ENCODE results near the gene AHCYL2. TPM values are rescaled to one million over a fixed set of nuclear protein-coding genes. Genes with fewer than 3 reads are reported as not detected.
"Not testable (repeated sequence)": the region's sequence is repeated elsewhere in the genome, so short reads cannot be mapped to it uniquely, and the experiment has no call there.

The AHCYL2 gene
- total RNA-seq, 2 experiments from 2014 or later = 7.3 to 7.6 TPM

DNA sequence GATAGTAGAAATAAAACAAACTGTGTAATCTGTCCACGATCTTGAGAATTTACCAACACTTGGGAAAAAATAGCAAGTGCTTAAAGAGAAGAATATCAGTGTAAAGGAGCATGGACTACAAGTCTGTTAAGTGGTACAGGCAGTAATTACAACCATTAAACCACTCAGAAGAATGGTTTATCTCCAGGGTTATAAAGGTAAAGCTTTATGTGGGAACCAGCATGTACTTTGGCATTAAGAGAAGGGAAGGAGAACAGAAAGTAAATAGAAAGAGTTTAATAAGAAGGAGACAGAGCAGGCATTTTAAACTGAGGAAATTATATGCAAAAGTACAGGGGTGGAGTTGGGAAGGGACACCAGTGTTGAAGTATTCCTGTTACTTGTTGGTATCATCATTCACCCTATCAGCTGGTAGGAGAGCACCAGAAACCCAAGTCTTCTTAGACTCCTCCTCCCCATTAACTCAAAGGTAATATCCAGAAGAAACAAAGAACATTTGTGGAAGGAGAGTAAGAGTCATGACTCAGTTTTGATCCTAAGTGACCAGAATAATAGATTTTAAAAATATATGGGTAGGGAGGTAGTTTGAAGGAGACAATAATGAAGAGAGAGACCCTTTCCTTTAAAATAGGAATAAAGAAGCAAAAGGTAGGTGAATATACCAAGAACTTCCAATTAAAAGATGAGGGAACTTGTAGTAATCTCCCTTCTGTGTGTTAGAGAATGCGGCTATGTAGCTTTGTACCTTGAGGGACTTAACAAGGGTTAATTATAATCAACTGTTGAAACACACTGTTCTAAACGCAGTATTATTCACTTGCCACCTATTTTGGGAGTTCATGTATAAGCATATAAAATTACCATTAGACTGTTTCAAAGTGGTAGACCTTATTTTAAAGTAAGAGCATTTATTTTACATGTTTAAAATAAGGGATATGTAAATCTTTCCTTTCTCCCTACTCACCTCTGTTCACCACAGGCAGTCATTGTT is 117.3 kb downstream of the AHCYL2 start:
- ChIA-PET CTCF (interaction anchor here (0.5 to 3.2 kb wide), 42 partner anchors 8 to 483 kb away, joined by 3 to 49 read pairs (median 4); partner anchors contain the start of genes AHCYL2 and STRIP2), POLR2A (no interaction called here)
- DNase-seq (no peak), ATAC-seq (no peak)
- Mint-ChIP-seq H3K27ac (no peak overlapping the region), H3K4me1 (ENCODE audit: low read depth) (peaks cover 41% of the 10 kb centered on the region), H3K9me3 (ENCODE audit: insufficient read depth) (no peaks in the 10 kb centered on the region), H3K36me3 (ENCODE audit: low read depth) (no peaks in the 10 kb centered on the region), H3K27me3 (ENCODE audit: low read depth) (no peaks in the 10 kb centered on the region), H3K4me3 (no peak overlapping the region)

DNA sequence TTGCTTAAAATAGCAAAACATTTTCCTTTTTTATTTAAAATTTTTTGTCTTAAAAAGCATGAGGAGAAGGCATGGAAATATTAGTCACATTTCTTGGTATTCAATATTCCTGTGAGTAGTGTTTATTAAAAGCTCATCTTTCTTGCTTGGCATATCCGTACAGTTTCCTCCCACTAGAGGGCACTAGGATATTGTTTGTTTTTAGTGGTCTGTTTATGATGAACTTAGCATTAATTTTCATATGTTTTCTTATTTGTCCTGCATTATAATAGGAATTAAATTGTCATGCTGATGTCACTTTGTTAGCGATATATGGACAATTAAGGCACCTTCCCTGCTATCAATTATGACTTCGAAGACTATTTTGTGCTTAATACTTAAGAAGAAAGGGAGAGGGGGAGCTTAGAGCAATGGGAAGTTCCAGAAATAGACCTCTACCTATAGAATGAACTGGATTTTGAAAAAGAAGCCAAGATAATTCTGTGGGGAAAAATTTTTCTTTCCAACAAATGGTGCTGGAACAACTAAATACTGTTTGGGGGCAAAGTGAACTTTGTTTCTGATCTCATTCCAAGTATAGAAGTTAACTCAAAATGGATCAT is 118.4 kb downstream of the AHCYL2 start:
- Mint-ChIP-seq H3K27ac (no peak overlapping the region), H3K36me3 (ENCODE audit: low read depth) (no peaks in the 10 kb centered on the region), H3K9me3 (ENCODE audit: insufficient read depth) (no peaks in the 10 kb centered on the region), H3K4me1 (ENCODE audit: low read depth) (peaks cover 41% of the 10 kb centered on the region), H3K27me3 (ENCODE audit: low read depth) (no peaks in the 10 kb centered on the region), H3K4me3 (no peak overlapping the region)
- POLR2A ChIA-PET = no interaction called here
- CTCF ChIA-PET = interaction anchor here (0.5 to 3.2 kb wide), 38 partner anchors 9 to 482 kb away, joined by 3 to 49 read pairs (median 4); partner anchors contain the start of genes AHCYL2 and STRIP2
- ATAC-seq (peak; percentile 52), DNase-seq (peak; percentile 44)

DNA sequence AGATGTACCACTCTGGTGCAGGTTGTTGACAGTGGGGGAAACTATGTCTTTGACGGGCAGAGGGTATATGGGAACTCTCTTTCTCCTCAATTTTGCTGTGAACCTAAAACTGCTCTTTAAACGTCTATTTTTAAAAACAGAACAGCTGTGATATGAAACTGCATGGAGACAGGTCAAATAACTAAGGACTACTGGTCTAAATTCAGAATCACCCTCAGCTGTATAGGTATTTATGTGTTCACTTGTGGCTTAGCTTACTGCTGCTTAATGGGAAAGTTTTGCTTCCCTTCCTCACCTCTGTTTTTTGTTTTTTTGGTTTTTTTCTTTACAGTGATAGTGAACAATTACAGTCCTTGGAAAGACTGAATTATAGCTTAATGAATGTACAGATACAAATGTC is 122.5 kb downstream of the AHCYL2 start:
- POLR2A ChIA-PET = no interaction called here
- Mint-ChIP-seq H3K27ac (no peak overlapping the region), H3K4me3 (no peak overlapping the region), H3K4me1 (ENCODE audit: low read depth) (peaks cover 28% of the 10 kb centered on the region), H3K9me3 (ENCODE audit: insufficient read depth) (no peaks in the 10 kb centered on the region), H3K36me3 (ENCODE audit: low read depth) (no peaks in the 10 kb centered on the region), H3K27me3 (ENCODE audit: low read depth) (no peaks in the 10 kb centered on the region)
- ATAC-seq = no peak
- no peak for DNase-seq
- CTCF ChIA-PET = interaction anchor here (0.8 to 2.4 kb wide), 5 partner anchors 20 to 264 kb away, joined by 3 to 17 read pairs (median 3); no protein-coding TSS in a partner anchor

DNA sequence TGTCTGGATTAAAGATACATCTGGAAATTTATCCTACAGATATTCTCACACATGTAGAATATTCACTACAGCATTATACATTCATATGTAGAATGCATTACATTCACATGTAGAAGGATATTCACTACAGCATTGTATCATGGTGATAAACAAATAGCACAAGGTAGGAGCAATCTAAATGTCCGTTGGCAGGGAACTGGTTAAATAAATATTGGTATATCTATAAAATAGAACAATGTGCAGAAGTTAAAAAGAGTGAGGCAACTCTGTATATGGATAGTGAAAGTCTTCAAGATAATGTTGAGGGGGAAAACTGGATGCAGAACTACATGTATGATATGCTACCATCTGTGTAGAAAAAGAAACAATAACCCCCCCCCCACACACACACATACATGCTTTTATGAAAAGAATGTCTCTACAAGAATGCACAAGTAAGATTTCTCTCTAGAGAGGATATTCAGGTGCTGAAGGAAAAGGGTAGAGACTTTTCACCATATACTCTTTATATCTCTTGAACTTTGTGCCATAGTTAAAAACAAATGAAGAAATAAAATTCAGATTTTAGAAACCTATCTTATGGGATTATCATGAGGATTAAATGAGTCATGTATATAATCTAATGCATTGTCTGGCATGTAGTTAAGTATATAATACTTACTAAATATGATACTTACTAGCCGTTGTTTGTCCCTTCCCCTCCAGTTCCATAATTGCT is 123.4 kb downstream of the AHCYL2 start:
- Mint-ChIP-seq H3K4me1 (ENCODE audit: low read depth) (peaks cover 27% of the 10 kb centered on the region), H3K27ac (no peak overlapping the region), H3K9me3 (ENCODE audit: insufficient read depth) (no peaks in the 10 kb centered on the region), H3K4me3 (no peak overlapping the region), H3K27me3 (ENCODE audit: low read depth) (no peaks in the 10 kb centered on the region), H3K36me3 (ENCODE audit: low read depth) (no peaks in the 10 kb centered on the region)
- ATAC-seq = no peak
- DNase-seq = no peak
- ChIA-PET CTCF (interaction anchor here (0.8 to 2.4 kb wide), 5 partner anchors 19 to 263 kb away, joined by 3 to 17 read pairs (median 3); no protein-coding TSS in a partner anchor), POLR2A (no interaction called here)

DNA sequence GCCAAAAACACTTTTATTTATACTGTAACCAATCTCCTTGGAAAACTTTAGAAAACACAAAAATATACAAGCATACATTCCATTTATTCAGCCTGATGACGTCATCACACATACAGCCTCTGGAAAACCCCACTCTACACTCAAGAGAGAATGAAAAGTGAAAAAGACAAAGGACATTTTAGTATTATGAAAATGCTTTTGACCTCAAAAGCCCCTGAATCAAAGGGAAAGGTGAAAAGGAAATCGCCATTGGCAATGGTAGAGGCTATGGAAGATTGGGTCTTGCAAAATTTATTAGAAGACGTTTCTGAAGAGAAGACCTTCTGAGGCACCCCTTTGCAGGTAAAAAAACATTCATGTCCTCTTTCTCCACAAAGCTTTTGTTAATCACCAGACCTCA is 126.5 kb downstream of the AHCYL2 start:
- no peaks in the 10 kb centered on the region for H3K36me3 Mint-ChIP-seq (ENCODE audit: low read depth)
- ATAC-seq (no peak), DNase-seq (no peak)
- ChIA-PET POLR2A (no interaction called here), CTCF (interaction anchor here (2.2 to 4.7 kb wide), 2 partner anchors 8 to 17 kb away, joined by 8 to 31 read pairs; no protein-coding TSS in a partner anchor)
- no peak overlapping the region for H3K27ac Mint-ChIP-seq
- no peaks in the 10 kb centered on the region for H3K4me1 Mint-ChIP-seq (ENCODE audit: low read depth)
- no peaks in the 10 kb centered on the region for H3K9me3 Mint-ChIP-seq (ENCODE audit: insufficient read depth)
- no peak overlapping the region for H3K4me3 Mint-ChIP-seq
- H3K27me3 Mint-ChIP-seq (ENCODE audit: low read depth) = no peaks in the 10 kb centered on the region

DNA sequence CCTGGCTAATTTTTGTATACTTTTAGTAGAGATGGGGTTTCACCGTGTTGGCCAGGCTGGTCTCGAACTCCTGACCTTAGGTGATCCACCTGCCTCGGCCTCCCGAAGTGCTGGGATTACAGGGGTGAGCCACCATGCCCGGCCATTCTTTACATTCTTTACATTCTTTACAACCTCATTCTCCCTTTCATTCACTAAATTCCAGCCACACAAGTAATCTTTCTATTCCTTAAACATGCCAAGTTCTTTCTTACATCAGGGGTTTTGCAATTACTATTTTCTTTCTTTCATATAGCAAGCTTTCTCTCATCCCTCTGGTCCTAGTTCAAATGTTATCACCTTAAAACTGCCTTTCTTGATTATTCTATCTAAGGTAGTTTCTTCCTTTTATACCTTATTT is 128.3 kb downstream of the AHCYL2 start:
- H3K4me1 Mint-ChIP-seq (ENCODE audit: low read depth); H3K27me3 Mint-ChIP-seq (ENCODE audit: low read depth); POLR2A ChIA-PET; H3K36me3 Mint-ChIP-seq (ENCODE audit: low read depth); DNase-seq; ATAC-seq; H3K27ac Mint-ChIP-seq; H3K4me3 Mint-ChIP-seq; H3K9me3 Mint-ChIP-seq (ENCODE audit: insufficient read depth): not testable (repeated sequence)
- CTCF ChIA-PET = interaction anchor here (1.0 to 4.7 kb wide), 5 partner anchors 8 to 255 kb away, joined by 3 to 31 read pairs (median 3); no protein-coding TSS in a partner anchor

DNA sequence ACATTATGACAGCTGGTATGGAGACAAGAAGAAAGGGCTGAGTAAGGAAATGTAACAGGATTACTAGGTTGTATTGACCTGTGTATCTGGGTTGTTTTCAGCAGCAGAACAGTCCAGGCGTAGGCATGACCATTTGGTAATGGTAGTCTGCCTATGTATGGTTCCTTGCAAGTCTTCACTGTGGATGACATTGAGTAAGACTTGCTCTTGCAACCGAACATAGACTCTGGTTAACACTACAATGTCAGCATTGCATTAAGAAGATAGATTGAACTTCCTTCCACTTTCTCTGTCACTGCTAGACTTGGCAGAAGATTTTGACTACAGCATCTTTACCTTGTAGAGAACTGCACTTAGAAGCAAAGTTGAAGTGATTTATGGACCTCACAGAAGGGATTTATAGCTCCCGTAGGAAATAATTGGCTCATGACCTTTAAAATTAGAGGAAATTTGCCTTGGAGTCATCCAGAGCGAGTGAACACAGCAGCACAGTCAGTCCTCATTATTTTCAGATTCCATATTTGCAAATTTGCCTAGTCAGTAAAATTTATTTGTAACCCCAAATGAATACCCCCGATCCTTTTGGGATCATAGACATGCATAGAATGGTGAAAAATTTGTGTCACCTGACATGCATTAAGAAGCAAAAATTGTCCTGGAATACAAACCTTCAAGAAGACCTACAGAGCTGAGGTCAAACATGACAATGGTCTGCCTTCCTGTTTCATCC is 129.8 kb downstream of the AHCYL2 start:
- ChIA-PET POLR2A (no interaction called here), CTCF (interaction anchor here (1.0 to 4.7 kb wide), 4 partner anchors 10 to 136 kb away, joined by 3 to 31 read pairs (median 4); no protein-coding TSS in a partner anchor)
- DNase-seq (no peak), ATAC-seq (no peak)
- Mint-ChIP-seq H3K27me3 (ENCODE audit: low read depth) (no peaks in the 10 kb centered on the region), H3K9me3 (ENCODE audit: insufficient read depth) (no peaks in the 10 kb centered on the region), H3K4me1 (ENCODE audit: low read depth) (peaks cover 6% of the 10 kb centered on the region), H3K27ac (no peak overlapping the region), H3K36me3 (ENCODE audit: low read depth) (no peaks in the 10 kb centered on the region), H3K4me3 (no peak overlapping the region)

DNA sequence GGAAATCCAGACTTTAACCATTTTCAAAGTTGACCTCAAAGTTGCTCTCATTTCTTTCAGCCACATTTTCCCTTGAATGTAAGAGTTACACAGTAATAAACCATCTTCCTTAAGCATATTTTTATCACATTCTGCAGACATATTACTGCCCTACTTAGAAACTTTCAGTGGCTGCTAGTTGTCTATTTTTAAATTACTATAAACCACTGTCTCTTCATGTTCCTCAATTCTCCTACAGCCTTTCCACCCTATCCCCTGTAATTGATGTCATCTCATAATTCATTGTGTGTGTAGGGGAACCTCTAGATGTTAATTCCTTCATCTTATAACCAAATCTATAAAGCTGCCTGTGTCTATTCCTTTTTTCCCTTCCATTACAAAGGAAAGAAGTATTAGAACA is 131.3 kb downstream of the AHCYL2 start:
- Mint-ChIP-seq H3K27ac (no peak overlapping the region), H3K27me3 (ENCODE audit: low read depth) (no peaks in the 10 kb centered on the region), H3K4me1 (ENCODE audit: low read depth) (peaks cover 6% of the 10 kb centered on the region), H3K36me3 (ENCODE audit: low read depth) (no peaks in the 10 kb centered on the region), H3K9me3 (ENCODE audit: insufficient read depth) (no peaks in the 10 kb centered on the region), H3K4me3 (no peak overlapping the region)
- ChIA-PET POLR2A (interaction anchor here (0.6 kb wide), 1 partner anchor 467 kb away, joined by 3 read pairs; no protein-coding TSS in a partner anchor), CTCF (no interaction called here)
- no peak for DNase-seq
- no peak for ATAC-seq

DNA sequence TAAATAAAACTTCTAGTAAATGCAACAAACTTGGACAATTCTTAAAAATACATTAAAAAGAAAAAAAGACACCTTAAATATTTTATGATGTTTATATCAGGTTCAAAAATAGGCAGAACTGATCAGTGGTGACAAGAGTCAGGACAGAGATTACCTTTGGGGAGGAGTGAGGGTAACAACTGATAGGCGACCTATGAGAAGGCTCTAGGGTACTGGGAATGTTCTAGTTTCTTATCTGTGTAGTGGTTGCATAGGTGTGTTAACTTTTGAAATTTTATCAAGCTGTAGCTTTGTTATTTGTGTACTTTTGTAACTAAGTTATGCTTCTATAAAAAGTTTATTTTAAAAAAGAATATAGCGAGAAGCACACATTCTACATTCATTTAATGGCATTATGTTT is 134.3 kb downstream of the AHCYL2 start:
- DNase-seq (no peak), ATAC-seq (no peak)
- Mint-ChIP-seq H3K27ac (no peak overlapping the region), H3K4me1 (ENCODE audit: low read depth) (peaks cover 6% of the 10 kb centered on the region), H3K27me3 (ENCODE audit: low read depth) (no peaks in the 10 kb centered on the region), H3K4me3 (no peak overlapping the region), H3K9me3 (ENCODE audit: insufficient read depth) (no peaks in the 10 kb centered on the region), H3K36me3 (ENCODE audit: low read depth) (no peaks in the 10 kb centered on the region)
- ChIA-PET CTCF (interaction anchor here (0.7 to 5.3 kb wide), 7 partner anchors 9 to 141 kb away, joined by 3 to 34 read pairs (median 4); no protein-coding TSS in a partner anchor), POLR2A (no interaction called here)

DNA sequence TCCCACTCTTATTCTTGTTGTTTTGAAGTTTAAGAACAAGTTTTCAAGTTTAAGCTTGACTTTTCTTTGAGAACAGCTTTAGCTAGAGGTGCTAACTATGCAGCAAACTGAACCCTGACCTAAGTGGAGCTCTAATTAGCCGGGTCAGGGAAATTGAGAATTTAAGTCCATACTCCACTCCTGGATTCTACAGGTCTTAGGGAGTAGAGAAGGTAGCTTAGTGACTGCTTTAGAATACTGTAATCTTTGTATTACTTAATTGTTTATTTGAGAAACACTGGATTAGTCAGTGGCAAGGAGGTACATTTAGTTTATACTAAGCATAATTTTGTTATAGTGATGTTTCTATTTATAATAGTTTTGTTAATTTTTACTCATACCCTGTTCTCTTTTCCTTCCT is 134.8 kb downstream of the AHCYL2 start:
- H3K27me3 Mint-ChIP-seq (ENCODE audit: low read depth) = no peaks in the 10 kb centered on the region
- no peak overlapping the region for H3K27ac Mint-ChIP-seq
- DNase-seq (no peak), ATAC-seq (no peak)
- ChIA-PET CTCF (interaction anchor here (0.7 to 5.3 kb wide), 7 partner anchors 8 to 142 kb away, joined by 3 to 34 read pairs (median 4); no protein-coding TSS in a partner anchor), POLR2A (interaction anchor here (0.6 kb wide), 1 partner anchor 374 kb away, joined by 3 read pairs; no protein-coding TSS in a partner anchor)
- no peaks in the 10 kb centered on the region for H3K9me3 Mint-ChIP-seq (ENCODE audit: insufficient read depth)
- no peaks in the 10 kb centered on the region for H3K36me3 Mint-ChIP-seq (ENCODE audit: low read depth)
- H3K4me1 Mint-ChIP-seq (ENCODE audit: low read depth) = peaks cover 6% of the 10 kb centered on the region
- H3K4me3 Mint-ChIP-seq = no peak overlapping the region

DNA sequence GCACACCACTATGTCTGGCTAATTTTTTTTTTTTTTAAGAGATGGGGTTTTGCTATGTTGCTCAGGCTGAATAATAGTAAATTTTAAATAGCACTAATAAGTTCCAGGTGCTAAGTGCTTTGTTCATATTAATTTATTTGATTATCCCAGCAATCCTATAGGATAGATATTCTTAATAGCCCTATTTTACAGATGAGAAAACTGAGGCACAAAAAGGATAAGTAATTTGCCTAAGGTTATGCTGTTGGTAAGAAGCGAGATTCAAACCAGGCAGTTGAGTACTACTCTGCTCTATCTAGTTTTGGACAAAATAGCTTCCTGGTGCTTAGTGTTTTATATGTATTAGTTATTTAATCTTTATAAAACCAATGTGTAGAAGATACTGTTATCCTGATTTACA is 136.9 kb downstream of the AHCYL2 start:
- no peak overlapping the region for H3K27ac Mint-ChIP-seq
- H3K9me3 Mint-ChIP-seq (ENCODE audit: insufficient read depth) = no peaks in the 10 kb centered on the region
- ChIA-PET POLR2A (no interaction called here), CTCF (interaction anchor here (3.3 to 5.3 kb wide), 2 partner anchors 15 to 19 kb away, joined by 10 to 34 read pairs; no protein-coding TSS in a partner anchor)
- ATAC-seq = no peak
- peaks cover 2% of the 10 kb centered on the region for H3K27me3 Mint-ChIP-seq (ENCODE audit: low read depth)
- H3K36me3 Mint-ChIP-seq (ENCODE audit: low read depth) = no peaks in the 10 kb centered on the region
- no peak for DNase-seq
- H3K4me1 Mint-ChIP-seq (ENCODE audit: low read depth) = peaks cover 6% of the 10 kb centered on the region
- H3K4me3 Mint-ChIP-seq = no peak overlapping the region

Data from activated CD8-positive, alpha-beta T cell treated with anti-CD3 and anti-CD28 coated beads, Interleukin-2, amount 10 ng/mL, durations not matched to agents 7 days and 5 days (primary cell).